SK-N-MC (cell line): ENCODE data around the gene ZPBP.

ENCODE experiments used
- EZH2 ChIP-seq: fragments of 200-600 bp; sonication (generic); IDR thresholded peaks from one replicate; pipeline ENCODE4 v1.6.1; 2017; ENCODE audit warnings: antibody characterized with exemption
- FOXP2 ChIP-seq: optimal IDR thresholded peaks from 2 replicates; pipeline ENCODE3; 2011; ENCODE audit warnings: mild to moderate bottlenecking, moderate library complexity; ENCODE audit not compliant: insufficient read depth; ENCODE audit errors: extremely low read length, control extremely low read depth
- POLR2AphosphoS5 ChIP-seq: IDR thresholded peaks from 2 replicates; pipeline ENCODE4 v1.6.1; 2012; ENCODE audit warnings: mild to moderate bottlenecking, low read depth, low read length, borderline replicate concordance

DNA sequence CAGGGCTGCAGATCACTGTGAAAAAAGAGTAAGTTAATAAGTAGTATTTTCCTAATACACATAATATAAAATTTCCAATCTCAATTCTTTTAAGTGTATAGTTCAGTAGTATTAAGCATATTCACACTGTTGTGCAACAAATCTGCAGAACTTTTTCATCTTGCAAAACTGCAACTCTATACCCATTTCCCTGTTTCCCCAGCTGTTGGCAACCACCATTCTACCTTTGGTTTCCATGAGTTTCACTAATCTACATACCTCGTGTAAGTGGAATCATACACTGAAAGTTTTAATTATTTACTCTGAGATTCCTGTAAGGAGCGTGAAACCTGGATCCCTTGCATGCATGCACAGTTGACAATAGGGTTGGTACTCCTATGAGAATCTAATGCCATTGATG lies 155.4 kb downstream of the ZPBP start:
- no peak for TF ChIP-seq POLR2AphosphoS5
- no peak for TF ChIP-seq EZH2
- TF ChIP-seq FOXP2, result no peak
